T-helper 2 cell treated with Interferon-gamma antibody and Interleukin-4, amounts not matched to agents 5 μg/mL and 100 μg/mL, for 36 hours (primary cell): ENCODE data around the gene WAC.
A peak's percentile ranks its signal among the peaks of the same experiment; 100 is the strongest.
"Not testable (repeated sequence)": the region's sequence is repeated elsewhere in the genome, so short reads cannot be mapped to it uniquely, and the experiment has no call there.

Experiments used
- DNase-seq: peaks from one replicate; pipeline ENCODE4 v3.0.0; 2021; ENCODE audit warnings: low spot score
- H3K27ac Mint-ChIP-seq: one replicate; pipeline ENCODE4 v1.8.0; 2021; ENCODE audit warnings: mild to moderate bottlenecking, mixed read lengths
- H3K27me3 Mint-ChIP-seq: one replicate; pipeline ENCODE4 v1.8.0; 2021; ENCODE audit warnings: low read depth, mixed read lengths
- H3K36me3 Mint-ChIP-seq: one replicate; pipeline ENCODE4 v1.8.0; 2021; ENCODE audit warnings: low read depth, mixed read lengths
- H3K4me1 Mint-ChIP-seq: one replicate; pipeline ENCODE4 v1.8.0; 2021; ENCODE audit warnings: low read depth, mixed read lengths
- H3K4me3 Mint-ChIP-seq: one replicate; pipeline ENCODE4 v1.8.0; 2022; ENCODE audit warnings: mild to moderate bottlenecking, moderate library complexity, mixed read lengths
- H3K9me3 Mint-ChIP-seq: one replicate; pipeline ENCODE4 v1.8.0; 2021; ENCODE audit warnings: mixed read lengths

WAC gene

GRCh38 chr10:28624351-28624750, 91.4 kb downstream of the WAC start:
- H3K27me3 Mint-ChIP-seq = peaks cover 3% of the 10 kb centered on the region
- H3K4me1 Mint-ChIP-seq = peaks cover 3% of the 10 kb centered on the region
- H3K27ac Mint-ChIP-seq = no peak overlapping the region
- DNase-seq = no peak
- H3K4me3 Mint-ChIP-seq = no peak overlapping the region
- no peaks in the 10 kb centered on the region for H3K9me3 Mint-ChIP-seq
- peaks cover 20% of the 10 kb centered on the region for H3K36me3 Mint-ChIP-seq

- peaks cover 6% of the 10 kb centered on the region for H3K36me3 Mint-ChIP-seq
- peaks cover 3% of the 10 kb centered on the region for H3K4me1 Mint-ChIP-seq
- H3K9me3 Mint-ChIP-seq = no peaks in the 10 kb centered on the region
- no peak overlapping the region for H3K4me3 Mint-ChIP-seq
- no peak for DNase-seq
- H3K27me3 Mint-ChIP-seq = peaks cover 3% of the 10 kb centered on the region
- no peak overlapping the region for H3K27ac Mint-ChIP-seq
These were observed 94.2 kb downstream of the WAC start for GRCh38 chr10:28627102-28627501.

- DNase-seq = peak; percentile 57
- Mint-ChIP-seq H3K9me3 (no peaks in the 10 kb centered on the region), H3K4me3 (no peak overlapping the region), H3K36me3 (peaks cover 2% of the 10 kb centered on the region), H3K27ac (no peak overlapping the region), H3K4me1 (peaks cover 3% of the 10 kb centered on the region), H3K27me3 (peaks cover 3% of the 10 kb centered on the region)
These were observed 95.4 kb downstream of the WAC start for GRCh38 chr10:28628184-28628893.

GRCh38 chr10:28631896-28632583, 99.1 kb downstream of the WAC start:
- no peak for DNase-seq
- Mint-ChIP-seq H3K27ac (no peak overlapping the region), H3K4me1 (peaks cover 1% of the 10 kb centered on the region), H3K36me3 (no peaks in the 10 kb centered on the region), H3K27me3 (peaks cover 5% of the 10 kb centered on the region), H3K9me3 (no peaks in the 10 kb centered on the region), H3K4me3 (no peak overlapping the region)

- no peak for DNase-seq
- Mint-ChIP-seq H3K4me1 (peaks cover 1% of the 10 kb centered on the region), H3K27ac (no peak overlapping the region), H3K4me3 (no peak overlapping the region), H3K36me3 (no peaks in the 10 kb centered on the region), H3K27me3 (peaks cover 5% of the 10 kb centered on the region), H3K9me3 (no peaks in the 10 kb centered on the region)
These were observed 99.6 kb downstream of the WAC start for GRCh38 chr10:28632584-28632945.

- Mint-ChIP-seq H3K4me3 (no peak overlapping the region), H3K36me3 (no peaks in the 10 kb centered on the region), H3K4me1 (no peaks in the 10 kb centered on the region), H3K9me3 (no peaks in the 10 kb centered on the region), H3K27me3 (peaks cover 5% of the 10 kb centered on the region), H3K27ac (no peak overlapping the region)
- no peak for DNase-seq
These were observed 100.8 kb downstream of the WAC start for GRCh38 chr10:28633750-28634149.

- no peak for DNase-seq
- no peak overlapping the region for H3K27ac Mint-ChIP-seq
- peaks cover 5% of the 10 kb centered on the region for H3K27me3 Mint-ChIP-seq
- H3K4me1 Mint-ChIP-seq = no peaks in the 10 kb centered on the region
- H3K9me3 Mint-ChIP-seq = no peaks in the 10 kb centered on the region
- no peaks in the 10 kb centered on the region for H3K36me3 Mint-ChIP-seq
- no peak overlapping the region for H3K4me3 Mint-ChIP-seq
These were observed 104.4 kb downstream of the WAC start for GRCh38 chr10:28637346-28637745.

- Mint-ChIP-seq H3K27ac (no peak overlapping the region), H3K36me3 (no peaks in the 10 kb centered on the region), H3K27me3 (peaks cover 5% of the 10 kb centered on the region), H3K9me3 (no peaks in the 10 kb centered on the region), H3K4me3 (no peak overlapping the region), H3K4me1 (no peaks in the 10 kb centered on the region)
- DNase-seq = no peak
These were observed 105.5 kb downstream of the WAC start for GRCh38 chr10:28638392-28638791.

GRCh38 chr10:28640551-28640950, 107.6 kb downstream of the WAC start:
- Mint-ChIP-seq H3K4me3 (no peak overlapping the region), H3K27me3 (no peaks in the 10 kb centered on the region), H3K27ac (no peak overlapping the region), H3K36me3 (no peaks in the 10 kb centered on the region), H3K4me1 (peaks cover 2% of the 10 kb centered on the region), H3K9me3 (no peaks in the 10 kb centered on the region)
- no peak for DNase-seq

GRCh38 chr10:28644647-28645046, 111.7 kb downstream of the WAC start:
- Mint-ChIP-seq H3K27me3 (no peaks in the 10 kb centered on the region), H3K4me3 (no peak overlapping the region), H3K36me3 (no peaks in the 10 kb centered on the region), H3K9me3 (no peaks in the 10 kb centered on the region), H3K27ac (no peak overlapping the region), H3K4me1 (peaks cover 2% of the 10 kb centered on the region)
- no peak for DNase-seq

- H3K4me3 Mint-ChIP-seq = no peak overlapping the region
- no peaks in the 10 kb centered on the region for H3K9me3 Mint-ChIP-seq
- H3K27ac Mint-ChIP-seq = no peak overlapping the region
- no peak for DNase-seq
- H3K36me3 Mint-ChIP-seq = no peaks in the 10 kb centered on the region
- H3K27me3 Mint-ChIP-seq = no peaks in the 10 kb centered on the region
- no peaks in the 10 kb centered on the region for H3K4me1 Mint-ChIP-seq
These were observed 119.2 kb downstream of the WAC start for GRCh38 chr10:28652106-28652505.

- H3K4me3 Mint-ChIP-seq = no peak overlapping the region
- no peak for DNase-seq
These were observed 119.8 kb downstream of the WAC start for GRCh38 chr10:28652703-28653102.

GRCh38 chr10:28658824-28659223, 125.9 kb downstream of the WAC start:
- not testable (repeated sequence) for H3K27ac Mint-ChIP-seq, H3K9me3 Mint-ChIP-seq, H3K27me3 Mint-ChIP-seq, H3K4me1 Mint-ChIP-seq, H3K4me3 Mint-ChIP-seq, DNase-seq, H3K36me3 Mint-ChIP-seq

More at GRCh38 chr10:28652703-28653102, 119.8 kb downstream of the WAC start:
- H3K27ac Mint-ChIP-seq = no peak overlapping the region
- no peaks in the 10 kb centered on the region for H3K36me3 Mint-ChIP-seq
- no peaks in the 10 kb centered on the region for H3K4me1 Mint-ChIP-seq
- no peaks in the 10 kb centered on the region for H3K9me3 Mint-ChIP-seq
- H3K27me3 Mint-ChIP-seq = no peaks in the 10 kb centered on the region

- no peak for DNase-seq
- Mint-ChIP-seq H3K9me3 (no peaks in the 10 kb centered on the region), H3K27me3 (peaks cover 9% of the 10 kb centered on the region), H3K4me3 (no peak overlapping the region), H3K4me1 (no peaks in the 10 kb centered on the region), H3K36me3 (no peaks in the 10 kb centered on the region), H3K27ac (no peak overlapping the region)
These were observed 128.1 kb downstream of the WAC start for GRCh38 chr10:28661035-28661434.
